CD4-positive, alpha-beta T cell treated with Interferon gamma for 1 hour (primary cell): ENCODE measurements around the gene ELOVL6.
"Not testable (repeated sequence)": the region's sequence is repeated elsewhere in the genome, so short reads cannot be mapped to it uniquely, and the experiment has no call there.

ENCODE experiments used
- DNase-seq: peaks from one replicate; pipeline ENCODE4 v3.0.0-alpha.2; 2020

ELOVL6 gene

DNA sequence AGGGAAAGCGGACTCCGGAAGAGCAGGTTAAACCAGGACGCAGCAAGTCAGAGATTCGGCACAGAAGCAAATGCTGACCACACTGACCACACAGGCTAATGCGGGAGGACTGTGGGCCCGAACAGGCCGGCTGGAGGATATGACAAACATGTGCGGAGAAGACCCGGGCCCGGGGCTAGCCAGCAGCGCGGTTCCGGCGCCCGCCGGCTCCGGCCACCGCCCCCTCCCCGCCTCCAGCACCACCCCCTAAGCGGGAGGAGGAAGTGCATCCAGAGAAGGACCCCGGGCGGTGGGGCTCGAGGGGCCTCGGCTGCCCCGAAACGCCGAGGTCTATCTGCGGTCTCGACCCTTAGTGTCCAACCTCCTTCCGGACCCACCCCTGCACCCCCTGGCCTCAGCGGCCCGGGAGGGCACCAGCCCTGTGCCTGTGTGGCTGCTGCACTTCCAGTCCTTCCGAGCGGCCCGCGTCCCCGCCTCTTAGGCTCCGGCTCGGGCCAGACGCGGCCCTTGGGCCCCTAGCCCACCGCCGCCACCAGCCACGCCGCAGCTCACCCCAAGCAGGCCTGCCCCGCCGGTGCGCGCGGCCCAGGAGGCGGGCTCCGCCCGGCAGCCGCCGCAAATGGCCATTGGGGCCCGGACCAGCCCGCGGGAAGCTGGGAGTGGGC, 2.1 kb downstream of the ELOVL6 start:
- DNase-seq: peak; percentile 9

DNA sequence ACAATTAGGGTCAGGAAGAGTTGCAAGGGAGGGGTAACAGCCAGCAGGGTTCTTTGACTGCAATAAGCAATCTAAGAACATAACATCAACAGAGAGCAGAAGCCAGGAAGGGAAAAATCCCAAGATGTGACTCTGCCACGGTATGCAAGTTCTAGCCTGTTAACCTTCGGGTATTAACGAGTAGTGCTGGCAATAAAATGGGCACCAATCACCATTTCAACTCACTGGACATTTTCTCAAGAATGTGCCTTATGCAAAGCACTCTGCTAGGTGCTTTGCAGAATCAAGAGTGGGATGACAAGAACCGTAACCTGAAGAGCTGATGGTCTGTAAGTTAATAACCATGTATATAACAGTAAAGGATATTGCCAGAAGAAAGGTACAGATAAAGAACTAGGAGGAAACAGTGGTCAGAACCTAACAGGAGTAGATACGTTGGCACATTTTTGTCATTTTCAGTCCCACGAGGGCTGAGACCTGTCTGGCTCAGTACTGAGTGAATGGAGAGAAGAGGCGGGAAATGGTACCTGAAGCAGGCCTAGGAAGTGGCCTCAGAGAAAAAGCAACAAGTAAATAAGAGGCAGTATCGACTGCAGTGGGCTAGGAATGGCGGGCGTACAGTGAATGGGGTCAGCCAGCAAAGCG, 2.7 kb downstream of the ELOVL6 start:
- no peak for DNase-seq

DNA sequence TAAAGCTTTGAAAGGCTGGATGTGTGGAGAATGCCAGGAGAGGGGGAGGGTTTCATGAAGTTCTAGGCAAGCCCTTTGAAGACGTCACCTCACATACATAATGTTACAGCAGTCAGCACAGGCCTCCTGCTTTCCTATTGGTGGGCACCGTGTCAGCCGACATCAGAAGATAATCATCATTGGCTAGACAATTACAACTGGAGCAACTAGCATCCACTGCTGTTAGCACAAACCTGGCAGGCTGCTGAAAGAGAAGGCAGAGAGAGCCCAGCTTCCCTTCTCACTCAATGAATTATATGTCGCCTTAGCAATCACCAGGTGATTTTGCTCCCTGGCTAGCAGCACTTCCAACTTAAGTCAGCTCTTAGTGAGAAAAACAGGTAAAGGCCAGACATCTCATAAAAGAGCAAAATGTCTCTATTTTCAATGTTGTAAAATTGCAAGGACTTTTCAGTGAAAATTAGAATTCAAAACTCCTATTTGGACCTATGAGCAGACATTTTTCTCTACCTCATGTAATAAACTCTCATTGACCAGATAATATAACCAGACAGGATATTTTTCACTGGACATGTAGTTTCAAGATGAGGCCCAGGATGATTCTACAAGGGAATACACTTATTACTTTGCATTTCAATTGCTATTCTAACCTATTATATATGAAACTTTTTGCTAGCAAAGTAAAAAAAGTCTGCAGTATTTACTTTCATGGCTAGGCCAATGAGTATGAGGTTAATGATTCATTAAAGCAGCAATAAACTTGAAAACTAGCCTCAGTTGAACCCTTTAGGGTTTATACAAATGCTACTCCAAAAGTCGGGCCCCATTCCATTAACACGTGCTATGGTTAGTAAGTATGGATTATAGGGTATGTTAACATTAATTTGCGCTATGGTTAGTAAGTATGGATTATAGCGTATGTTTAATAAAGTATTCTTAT, 4.3 kb downstream of the ELOVL6 start:
- DNase-seq: peak; percentile 84

DNA sequence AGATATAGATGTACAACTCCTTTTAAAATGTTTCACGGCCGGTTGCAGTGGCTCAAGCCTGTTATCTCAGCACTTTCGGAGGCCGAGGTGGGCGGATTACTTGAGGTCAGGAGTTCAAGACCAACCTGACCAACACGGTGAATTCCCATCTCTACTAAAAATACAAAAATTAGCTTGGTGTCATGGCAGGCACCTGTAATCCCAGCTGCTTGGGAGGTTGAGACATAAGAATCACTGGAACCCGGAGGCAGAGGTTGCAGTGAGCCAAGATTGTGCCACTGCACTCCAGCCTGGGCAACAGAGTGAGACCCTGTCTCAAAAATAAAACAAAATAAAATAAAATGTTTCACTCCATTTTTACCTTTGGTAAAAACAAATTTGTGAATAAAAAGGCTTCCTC, 5.1 kb downstream of the ELOVL6 start:
- DNase-seq: not testable (repeated sequence)

DNA sequence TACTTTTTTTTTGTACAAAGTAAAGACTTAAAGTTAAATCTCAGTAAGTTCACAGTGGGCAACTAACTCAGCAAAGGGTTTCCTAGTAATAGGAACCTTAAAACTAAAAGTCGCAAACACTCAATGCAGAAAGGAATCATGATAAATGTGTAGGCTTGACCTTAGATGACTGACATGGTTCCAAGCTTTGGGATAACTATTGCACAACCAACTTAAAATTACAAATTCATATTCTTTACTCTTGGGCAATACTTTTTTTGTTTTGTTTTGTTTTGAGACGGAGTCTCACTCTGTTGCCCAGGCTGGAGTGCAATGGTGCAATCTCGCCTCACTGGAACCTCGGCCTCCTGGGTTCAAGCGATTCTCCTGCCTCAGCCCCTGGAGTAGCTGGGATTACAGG, 8.2 kb downstream of the ELOVL6 start:
- DNase-seq: no peak

DNA sequence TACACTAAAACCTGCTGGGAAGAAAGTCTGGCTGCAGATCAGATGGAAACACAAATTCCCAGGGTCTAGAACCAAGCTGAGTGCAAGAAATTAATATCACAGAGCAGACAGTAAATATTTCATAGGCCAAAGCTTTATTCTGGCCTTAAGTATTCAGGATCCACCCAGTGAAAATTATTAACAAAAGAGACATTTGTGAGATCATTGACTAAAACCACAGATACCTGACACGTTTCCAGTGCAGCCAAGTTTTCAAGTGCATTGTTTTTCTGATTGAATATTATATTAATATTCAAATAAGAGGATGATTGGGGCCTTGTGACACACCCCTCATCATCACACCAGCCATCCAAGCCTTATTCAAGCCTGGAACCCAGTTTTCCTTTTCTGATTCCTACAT, 10.3 kb downstream of the ELOVL6 start:
- no peak for DNase-seq

DNA sequence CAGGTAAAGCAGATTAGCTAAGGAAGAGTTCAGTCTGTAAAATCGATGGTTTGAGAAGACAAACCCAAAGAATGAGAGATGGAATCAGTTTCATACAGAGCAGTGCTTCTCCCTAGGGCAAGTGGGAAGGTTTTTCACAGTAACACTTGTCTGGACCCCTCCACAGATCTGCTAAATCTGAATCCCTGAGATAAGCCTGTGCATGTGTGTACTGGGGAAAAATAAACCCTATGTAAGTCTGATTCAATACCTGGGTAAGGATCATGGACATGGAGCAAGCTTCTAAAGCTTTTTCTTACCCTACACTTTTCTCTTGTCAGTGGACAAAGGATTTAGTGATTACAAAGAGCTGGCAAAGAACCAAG, 13.6 kb downstream of the ELOVL6 start:
- DNase-seq: no peak

DNA sequence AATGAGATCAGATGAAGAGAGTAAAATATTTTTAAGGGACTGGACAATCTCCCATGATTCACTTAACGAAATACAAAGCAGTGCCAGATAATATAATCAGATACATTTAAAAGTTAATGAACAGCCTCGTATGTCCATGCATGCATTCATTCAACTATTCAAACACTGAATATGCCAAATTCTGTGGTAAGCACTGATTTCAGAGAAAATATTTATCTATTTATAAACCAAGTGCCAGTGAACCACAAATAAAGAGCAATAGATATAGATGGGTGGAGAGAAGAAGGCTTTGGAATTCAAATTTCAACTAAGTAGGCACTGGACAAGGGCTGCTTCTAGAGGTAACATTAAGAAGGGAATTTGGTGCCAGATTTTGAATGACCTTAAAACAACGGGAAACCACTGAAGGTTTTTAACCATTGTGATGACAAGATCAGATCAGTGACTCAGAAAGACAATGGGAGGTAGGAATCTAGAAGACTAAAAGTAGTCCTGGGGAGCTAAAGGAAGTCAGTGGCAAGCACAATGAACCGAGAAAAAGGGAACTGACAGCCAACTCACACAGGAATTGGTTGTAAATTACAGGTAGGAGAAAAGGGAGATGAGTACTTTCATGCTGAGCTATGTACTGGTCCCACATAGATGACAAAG, 14.2 kb downstream of the ELOVL6 start:
- no peak for DNase-seq

DNA sequence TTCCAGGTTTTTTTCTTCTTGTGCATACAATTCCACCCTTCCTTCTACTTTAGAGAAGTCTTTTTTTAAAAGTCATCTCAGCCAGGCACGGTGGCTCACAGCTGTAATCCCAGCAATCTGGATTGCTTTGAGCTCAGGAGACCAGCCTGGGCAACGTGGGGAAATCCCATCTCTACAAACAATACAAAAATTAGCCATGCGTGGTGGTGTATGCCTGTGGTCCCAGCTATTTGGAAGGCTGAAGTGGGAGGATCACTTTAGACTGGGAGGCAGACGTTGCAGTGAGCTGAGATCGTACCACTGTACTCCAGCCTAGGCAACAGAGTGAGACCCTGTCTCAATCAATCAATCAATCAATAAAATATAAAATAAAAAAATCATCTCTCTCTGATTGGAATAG, 14.8 kb downstream of the ELOVL6 start:
- no peak for DNase-seq

DNA sequence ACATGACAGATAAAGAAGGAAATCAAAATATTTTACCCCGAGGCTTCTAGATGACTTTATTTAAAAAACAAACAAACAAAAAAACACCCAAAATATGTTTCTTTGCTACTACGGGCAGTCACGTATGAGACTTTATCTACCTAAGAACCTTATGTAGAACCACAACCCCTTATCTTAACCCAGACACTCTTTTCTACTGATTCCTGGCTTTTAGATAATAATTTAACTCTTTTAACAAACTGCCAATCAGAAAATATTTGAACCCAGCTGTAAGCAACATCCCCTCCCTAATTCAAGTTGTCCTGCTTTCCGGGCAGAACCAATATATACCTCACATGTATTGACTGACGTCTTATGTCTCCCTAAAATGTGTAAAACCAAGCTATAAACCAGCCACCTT, 15.4 kb downstream of the ELOVL6 start:
- no peak for DNase-seq

DNA sequence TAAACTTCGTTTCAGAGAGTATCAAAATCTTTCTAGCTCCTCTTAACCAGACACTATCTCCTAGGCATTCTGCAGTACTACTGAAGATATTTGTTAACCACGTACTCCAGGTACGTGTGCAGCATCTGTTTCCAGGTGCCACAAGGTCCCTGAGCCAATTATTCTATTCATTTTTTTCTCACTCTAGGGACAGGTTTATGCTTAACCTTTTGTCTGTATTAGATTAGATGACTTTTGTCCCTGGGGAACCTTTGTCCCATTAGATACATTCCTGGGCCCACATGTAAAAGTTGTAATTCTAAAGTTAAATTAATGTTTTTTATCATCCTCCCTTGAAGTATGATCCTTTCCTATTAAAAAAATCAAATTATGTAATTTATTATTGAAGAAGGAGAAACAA, 16.5 kb downstream of the ELOVL6 start:
- no peak for DNase-seq

DNA sequence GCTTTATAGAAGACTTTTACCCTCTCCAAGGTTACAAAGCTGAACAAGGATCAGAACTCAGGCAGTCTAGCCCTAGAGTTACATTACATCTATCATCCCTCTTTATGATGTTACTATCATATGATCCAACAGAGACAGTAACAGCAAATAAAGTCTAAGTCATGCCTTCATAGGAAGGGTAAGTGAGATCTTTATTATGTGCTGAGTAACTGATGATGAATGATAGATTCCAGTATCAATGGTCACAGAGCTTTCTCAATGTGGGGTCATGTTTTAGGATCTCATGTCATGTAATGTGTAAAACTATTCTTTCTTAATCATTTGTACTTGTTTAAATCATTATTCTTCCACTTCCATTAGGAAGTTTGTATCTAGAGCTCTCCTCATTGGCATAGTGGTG, 22.8 kb downstream of the ELOVL6 start:
- no peak for DNase-seq

DNA sequence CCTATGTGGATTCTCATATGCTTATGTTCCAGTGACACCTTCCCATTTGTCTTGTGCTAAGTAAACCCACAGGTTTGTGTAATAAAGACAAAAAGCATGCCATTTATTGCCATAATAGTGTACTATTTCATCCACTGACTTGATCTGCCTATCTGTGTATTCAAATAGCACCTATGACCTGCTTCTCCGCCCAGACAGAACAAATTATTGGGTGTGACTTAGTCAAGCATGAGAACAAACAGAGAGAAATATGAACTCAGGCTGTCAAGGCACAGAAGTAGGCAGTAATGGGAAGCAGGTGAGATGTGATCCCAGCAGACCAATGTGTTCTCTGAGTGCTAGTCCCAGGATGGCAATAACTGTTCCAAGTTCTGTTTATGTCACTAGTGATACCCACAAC, 25.4 kb downstream of the ELOVL6 start:
- no peak for DNase-seq

DNA sequence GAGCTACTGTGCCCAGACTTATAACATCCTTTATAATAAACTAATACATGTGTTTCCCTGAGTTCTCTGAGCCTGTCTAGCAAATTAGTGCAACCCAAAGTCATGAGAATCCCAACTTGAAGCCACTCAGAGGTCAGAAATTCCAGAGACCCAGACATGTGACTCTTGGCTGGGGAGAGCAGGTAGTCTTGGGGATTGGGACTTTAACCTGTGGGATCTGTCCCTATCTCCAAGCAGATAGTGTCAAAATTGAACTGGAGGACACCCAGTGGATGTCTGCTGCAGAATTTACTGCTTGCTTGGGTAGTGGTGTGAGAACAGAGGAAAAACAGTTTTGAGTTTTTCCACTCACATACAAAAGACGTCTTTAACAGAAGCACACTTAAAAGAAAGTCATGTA, 26.4 kb downstream of the ELOVL6 start:
- no peak for DNase-seq

DNA sequence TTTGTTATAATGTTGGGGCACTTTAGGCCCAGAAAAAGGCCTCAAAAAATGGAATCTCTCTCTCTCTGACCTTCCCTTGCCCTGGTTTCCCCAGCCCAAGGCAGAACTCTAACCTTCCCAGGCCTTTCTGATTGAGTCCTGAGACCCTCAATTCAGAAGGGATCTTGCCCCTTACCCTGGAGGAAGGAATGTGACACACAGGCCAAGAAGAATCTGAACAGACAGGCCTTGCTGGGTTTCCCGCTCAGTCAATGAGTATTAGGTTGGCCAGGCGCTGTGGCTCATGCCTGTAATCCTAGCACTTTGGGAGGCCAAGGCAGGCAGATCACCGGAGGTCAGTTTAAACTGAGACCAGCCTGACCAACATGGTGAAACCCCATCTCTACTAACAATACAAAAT, 27.6 kb downstream of the ELOVL6 start:
- no peak for DNase-seq

DNA sequence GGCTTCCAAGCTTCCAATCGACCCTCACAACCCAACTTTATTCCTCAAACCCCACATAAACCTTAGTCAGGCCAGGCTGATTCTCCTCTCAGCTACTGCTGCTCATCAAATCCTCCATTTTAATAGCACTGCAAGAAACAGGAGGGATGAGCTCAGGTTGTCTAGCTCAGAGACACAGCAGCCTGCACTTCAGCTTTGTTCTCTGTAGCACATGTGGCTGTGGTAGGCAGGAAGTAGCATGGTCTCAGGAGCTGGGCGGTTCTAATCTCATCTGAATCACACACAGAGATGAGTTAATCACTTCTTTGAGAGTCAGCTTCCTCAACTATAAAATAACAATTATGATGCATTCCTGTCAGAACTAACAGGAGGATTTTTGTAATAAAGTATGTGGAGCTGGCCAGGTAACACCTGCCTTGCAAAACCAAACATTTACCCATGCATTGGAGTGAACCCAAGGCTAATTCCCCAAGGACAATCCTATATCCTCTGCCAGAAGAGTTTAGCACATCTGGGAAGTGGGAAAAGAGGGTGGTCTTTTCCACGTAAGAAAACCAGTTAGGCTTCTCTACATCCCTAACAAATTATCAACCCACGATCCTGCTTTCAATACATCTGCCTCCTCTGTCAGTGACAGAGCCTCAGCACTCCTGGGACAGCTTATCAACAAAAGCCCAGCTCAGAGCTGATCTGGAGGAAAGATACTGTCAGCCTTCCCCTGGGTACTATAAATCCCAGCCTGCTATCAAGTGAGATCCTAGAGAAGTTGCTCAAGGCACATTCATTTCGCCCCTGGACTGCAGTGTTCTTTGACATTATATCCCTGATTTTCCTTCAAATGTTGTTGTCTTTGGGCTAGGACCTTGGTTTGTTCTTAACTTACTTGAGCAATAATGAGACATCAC, 32.8 kb downstream of the ELOVL6 start:
- DNase-seq: peak; percentile 45

DNA sequence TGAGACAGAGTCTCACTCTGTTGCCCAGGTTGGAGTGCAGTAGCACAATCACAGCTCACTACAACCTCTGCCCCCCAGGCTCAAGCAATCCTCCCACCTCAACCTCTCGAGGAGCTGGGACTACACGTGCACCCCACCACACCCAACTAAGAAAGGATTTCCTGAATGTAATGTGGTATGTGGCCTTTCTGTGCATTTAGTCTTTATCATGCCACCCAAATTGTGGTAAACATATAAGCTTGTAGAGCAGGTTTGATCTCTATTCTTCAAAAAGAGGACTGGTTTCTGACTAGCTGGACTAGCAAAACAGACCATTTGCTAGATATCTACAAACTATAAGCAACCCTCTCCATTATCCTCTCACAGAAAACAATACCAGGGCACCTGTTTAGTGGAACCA, 33.6 kb downstream of the ELOVL6 start:
- no peak for DNase-seq

DNA sequence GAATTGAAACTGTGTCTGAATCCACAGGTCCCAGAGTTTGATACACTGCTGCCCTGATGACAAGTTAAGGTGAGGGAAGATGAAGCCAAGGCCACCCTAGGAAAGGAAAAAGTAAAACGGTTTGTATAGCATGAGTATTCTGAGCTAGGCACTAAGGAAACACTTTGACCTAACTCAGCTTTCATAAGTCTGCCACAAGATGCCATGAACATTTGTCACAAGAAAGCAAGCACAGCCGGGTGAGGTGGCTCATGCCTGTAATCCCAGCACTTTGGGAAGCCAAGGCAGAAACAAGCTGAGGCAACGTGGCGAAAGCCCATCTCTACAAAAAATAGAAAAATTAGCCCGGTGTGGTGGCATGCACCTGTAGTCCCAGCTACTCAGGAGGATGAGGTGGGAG, 34.2 kb downstream of the ELOVL6 start:
- DNase-seq: no peak

DNA sequence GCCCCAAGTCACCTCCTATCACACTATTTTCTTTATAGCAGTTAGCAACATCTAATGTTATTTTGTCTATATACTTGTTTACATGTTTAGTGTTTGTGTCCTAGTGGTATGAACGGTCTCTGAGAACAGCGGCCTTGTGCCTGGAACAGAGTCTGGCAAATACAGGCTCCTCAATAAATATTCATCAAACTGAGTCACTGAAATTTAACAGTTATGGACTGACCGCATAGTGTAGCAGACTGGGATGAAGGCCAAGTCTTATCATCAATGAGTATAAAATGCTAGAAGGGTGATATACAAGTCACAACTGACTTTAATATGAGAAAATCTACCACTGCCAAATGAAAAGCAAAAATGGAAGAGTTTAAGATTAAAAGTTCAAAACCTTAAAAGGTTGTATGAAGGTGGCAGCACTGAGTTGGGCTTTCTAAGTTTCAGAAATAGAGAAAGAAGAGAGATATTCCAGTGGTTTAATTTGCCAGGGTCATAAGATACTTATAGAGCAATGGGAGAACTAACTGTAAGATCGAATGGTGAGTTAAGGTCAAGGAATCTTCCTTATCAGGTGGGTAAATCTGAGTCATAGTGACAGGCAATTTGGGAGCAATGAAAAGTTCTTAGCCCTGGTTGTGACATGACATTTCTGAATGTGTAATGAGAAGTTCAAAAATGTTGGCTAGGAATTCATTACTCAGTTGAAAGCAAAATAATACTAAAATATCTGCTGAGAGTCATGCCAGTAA, 34.9 kb downstream of the ELOVL6 start:
- DNase-seq: no peak

DNA sequence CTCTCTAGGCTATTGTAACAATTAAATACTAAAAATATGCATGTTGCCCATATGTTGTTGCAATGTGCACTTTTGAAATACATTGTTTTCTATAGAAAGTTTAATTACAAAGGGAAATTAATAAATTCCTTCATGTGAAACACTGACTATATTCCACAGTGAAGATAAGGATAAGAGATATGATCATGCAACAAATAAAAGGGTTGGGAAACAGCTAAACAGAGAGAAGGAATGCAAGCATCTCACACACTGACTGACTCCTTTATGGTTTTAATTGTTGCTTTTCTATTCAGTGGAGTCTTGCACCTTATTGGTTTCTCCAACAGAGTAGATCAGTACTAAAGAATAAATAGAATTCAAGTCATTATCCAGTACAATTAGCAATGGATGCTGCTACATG, 37.8 kb downstream of the ELOVL6 start:
- no peak for DNase-seq

DNA sequence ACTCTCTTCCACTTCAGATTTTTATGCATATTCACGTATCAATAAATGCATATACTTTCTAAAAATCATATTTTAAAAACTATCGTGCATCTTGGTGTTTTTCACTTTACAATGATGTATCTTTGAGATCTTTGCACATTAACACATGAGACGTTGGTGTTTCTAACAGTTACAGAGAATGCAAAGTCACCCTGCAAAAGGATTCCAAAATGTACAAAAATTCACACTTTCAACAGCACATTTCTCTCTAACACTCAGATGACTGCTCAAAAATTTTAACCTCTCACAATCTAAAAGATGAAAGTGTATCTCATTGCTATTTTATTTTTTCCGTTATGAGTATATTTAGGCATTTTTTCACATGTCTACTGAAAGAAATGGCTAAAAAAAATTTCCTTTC, 38.9 kb downstream of the ELOVL6 start:
- DNase-seq: no peak

DNA sequence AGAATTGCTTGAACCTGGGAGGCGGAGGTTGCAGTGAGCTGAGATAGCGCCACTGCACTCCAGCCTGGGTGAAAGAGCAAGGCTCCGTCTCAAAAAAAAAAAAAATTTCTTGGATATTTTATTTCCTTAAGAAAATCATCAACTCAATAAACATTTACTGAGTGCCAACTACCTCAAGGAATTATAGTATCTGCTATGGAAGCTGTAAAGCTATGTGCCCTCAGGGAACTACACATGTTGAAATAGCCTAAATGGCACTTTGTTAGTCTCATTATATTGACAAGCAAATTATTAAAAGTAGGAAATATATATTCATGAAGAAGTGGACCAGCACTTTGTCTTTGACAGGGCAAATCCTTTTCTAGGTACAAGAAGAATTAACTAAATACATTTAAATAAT, 40.8 kb downstream of the ELOVL6 start:
- no peak for DNase-seq
